Colonic mucosa (tissue), 4 donors: ENCODE results near the gene CHRNG. TPM values are rescaled to one million over a fixed set of nuclear protein-coding genes. Genes with fewer than 3 reads are reported as not detected.

Experiments used
- DNase-seq: peaks from one replicate; pipeline ENCODE4 v3.0.0-alpha.2; 2020
- H3K27ac ChIP-seq: fragments of 200-600 bp; one replicate; pipeline ENCODE4 v1.8.0; 2021
- H3K27me3 ChIP-seq: fragments of 200-600 bp; one replicate; pipeline ENCODE4 v1.8.0; 2021
- H3K36me3 ChIP-seq: fragments of 200-600 bp; one replicate; pipeline ENCODE4 v1.8.0; 2021
- H3K4me1 ChIP-seq: fragments of 200-600 bp; one replicate; pipeline ENCODE4 v1.8.0; 2021; ENCODE audit warnings: mild to moderate bottlenecking
- H3K4me3 ChIP-seq: fragments of 200-600 bp; one replicate; pipeline ENCODE4 v1.8.0; 2021
- H3K9ac ChIP-seq, 2 donors: one replicate each; pipeline ENCODE4 v1.7.0; 2013; ENCODE audit warnings: control low read depth in 2 of 2, low read depth in 2 of 2, low read length in 2 of 2
- H3K9me3 ChIP-seq: fragments of 200-600 bp; one replicate; pipeline ENCODE4 v1.8.0; 2021
- CTCF ChIP-seq: fragments of 200-600 bp; IDR thresholded peaks from one replicate; pipeline ENCODE4 v1.8.0; 2022; ENCODE audit warnings: antibody characterized with exemption, mild to moderate bottlenecking
- intact Hi-C: fragments of 100-400 bp; cut with DNase I; formaldehyde crosslinking; loops from one replicate; pipeline ENCODE4 v1.14.1; 2022
- total RNA-seq, 2 donors: library from RNA; stranded (reverse); fragmentation: NEBNext Ultra II Directional in 1 of 2; extraction: Animal tissue kit (Norgen Biotek cat#: 25700) in 1 of 2; gene quantifications; one replicate each; pipeline ENCODE4 v1.2.1, GENCODE V29; 2021
- donor health status: healthy.
- donor health status: DM: no; HTN: no; CAD: no.
- donor health status: DM: no; HTN: no; CAD: no.

Gene CHRNG
- total RNA-seq, 2 donors from 2014 or later, result not detected

DNA sequence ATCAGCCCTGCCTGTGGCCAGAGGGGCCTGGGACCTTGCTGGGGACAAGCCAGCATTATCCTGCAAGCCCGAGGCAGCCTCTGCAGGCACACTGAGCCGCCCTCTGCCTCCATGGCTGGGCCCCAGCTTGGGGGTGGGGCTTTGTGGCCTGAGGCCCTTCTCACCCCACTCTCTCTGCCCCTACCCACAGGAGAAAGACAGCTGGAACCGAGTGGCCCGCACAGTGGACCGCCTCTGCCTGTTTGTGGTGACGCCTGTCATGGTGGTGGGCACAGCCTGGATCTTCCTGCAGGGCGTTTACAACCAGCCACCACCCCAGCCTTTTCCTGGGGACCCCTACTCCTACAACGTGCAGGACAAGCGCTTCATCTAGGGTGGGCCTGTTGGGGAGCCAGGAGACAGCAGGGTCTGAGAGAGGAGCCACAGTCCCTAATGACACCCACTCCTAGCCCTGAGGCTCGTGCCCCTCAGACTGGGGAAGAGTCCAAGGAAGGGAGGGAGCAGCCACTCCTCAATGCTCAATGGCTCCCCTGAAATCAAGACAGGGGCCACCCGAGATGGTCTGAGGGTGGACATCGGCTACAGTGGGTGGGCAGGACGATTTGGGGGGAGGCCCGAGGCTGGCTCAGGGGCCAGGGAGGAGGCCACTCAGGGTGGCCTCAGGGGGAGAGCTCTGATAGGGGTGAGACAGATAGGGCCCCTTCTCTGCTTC, 4.4 kb upstream of the CHRNG start:
- H3K27me3 ChIP-seq, result no peaks in the 10 kb centered on the region
- intact Hi-C loops, result no loop called here
- DNase-seq, result no peak
- no peak for TF ChIP-seq CTCF
- H3K9me3 ChIP-seq, result no peaks in the 10 kb centered on the region
- H3K27ac ChIP-seq, result no peak overlapping the region
- H3K36me3 ChIP-seq, result no peaks in the 10 kb centered on the region
- H3K4me1 ChIP-seq, result no peaks in the 10 kb centered on the region
- no peak overlapping the region for H3K4me3 ChIP-seq
- no peak overlapping the region for H3K9ac ChIP-seq

DNA sequence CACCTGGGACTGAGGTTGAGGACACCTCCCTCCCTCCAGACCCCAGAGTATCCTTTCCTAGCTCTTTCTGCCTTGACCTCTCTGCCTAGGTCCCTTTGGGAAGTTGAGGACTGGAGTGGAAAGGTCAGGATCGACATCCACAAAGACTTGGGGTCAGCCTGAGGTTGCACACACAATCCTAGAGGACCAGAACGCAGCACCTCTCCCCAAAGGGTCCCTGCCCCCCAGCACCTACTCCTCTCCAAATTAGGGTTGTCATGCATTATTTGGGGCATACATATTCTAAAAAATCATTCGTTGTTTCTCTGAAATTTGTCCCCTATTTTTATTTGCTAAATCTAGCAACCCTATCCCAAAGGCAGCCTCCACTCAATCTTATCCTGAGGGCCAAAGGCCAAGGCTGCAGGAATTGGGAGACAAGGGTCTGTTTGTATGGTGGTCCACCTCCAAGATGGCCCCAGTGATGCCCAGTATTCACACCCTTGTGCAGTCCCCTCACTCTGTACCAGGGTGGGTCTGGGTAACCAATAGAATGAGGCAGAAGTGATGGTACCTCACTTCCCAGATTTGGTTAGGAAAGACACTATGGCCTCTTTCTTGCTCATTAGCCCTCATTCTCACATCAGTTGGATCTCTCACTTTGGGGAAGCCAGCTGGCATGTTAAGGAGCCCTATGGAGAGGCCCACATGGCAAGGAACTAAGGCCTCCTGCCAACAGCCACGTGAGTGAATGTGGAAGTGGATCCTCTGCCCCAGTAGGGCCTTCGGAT, 3.5 kb upstream of the CHRNG start:
- no peak for DNase-seq
- Histone ChIP-seq H3K36me3 (no peaks in the 10 kb centered on the region), H3K27me3 (no peaks in the 10 kb centered on the region)

GRCh38 chr2:232537079-232537478, 2.4 kb upstream of the CHRNG start:
- peak; percentile 53 for TF ChIP-seq CTCF
- Histone ChIP-seq H3K27me3 (no peaks in the 10 kb centered on the region), H3K4me3 (no peak overlapping the region), H3K9ac (no peak overlapping the region), H3K36me3 (no peaks in the 10 kb centered on the region), H3K4me1 (no peaks in the 10 kb centered on the region), H3K27ac (no peak overlapping the region), H3K9me3 (no peaks in the 10 kb centered on the region)
- no peak for DNase-seq
- intact Hi-C loops, result no loop called here

More for the DNA sequence above, 3.5 kb upstream of the CHRNG start:
- no peak overlapping the region for H3K4me3 ChIP-seq
- no peaks in the 10 kb centered on the region for H3K9me3 ChIP-seq
- no peaks in the 10 kb centered on the region for H3K4me1 ChIP-seq
- no peak overlapping the region for H3K9ac ChIP-seq
- TF ChIP-seq CTCF, result no peak
- no peak overlapping the region for H3K27ac ChIP-seq
- intact Hi-C loops, result no loop called here

- no peak for DNase-seq
- no peak overlapping the region for H3K27ac ChIP-seq
- H3K27me3 ChIP-seq, result no peaks in the 10 kb centered on the region
- no peak overlapping the region for H3K4me3 ChIP-seq
- intact Hi-C loops, result no loop called here
- no peaks in the 10 kb centered on the region for H3K36me3 ChIP-seq
- no peak for TF ChIP-seq CTCF
- no peaks in the 10 kb centered on the region for H3K4me1 ChIP-seq
- no peaks in the 10 kb centered on the region for H3K9me3 ChIP-seq
- H3K9ac ChIP-seq, result no peak overlapping the region
Measured at GRCh38 chr2:232537499-232537898, 2.0 kb upstream of the CHRNG start.

DNA sequence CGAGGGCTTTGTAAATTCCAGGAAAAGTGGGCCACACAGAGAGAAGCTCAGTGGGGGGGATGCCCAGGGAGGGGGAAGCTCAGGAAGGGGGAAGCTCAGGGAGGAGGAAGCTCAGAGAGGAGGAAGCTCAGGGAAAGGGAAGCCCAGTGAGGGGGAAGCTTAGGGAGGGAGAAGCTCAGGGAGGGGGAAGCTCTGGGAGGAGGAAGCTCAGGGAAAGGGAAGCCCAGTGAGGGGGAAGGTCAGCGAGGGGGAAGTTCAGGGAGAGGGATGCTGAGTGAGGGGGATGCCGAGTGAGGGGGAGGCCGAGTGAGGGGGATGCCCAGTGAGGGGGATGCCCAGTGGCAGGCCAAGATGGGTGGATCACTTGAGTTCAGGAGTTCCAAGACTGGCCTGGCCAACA, 821 bp upstream of the CHRNG start:
- H3K27me3 ChIP-seq, result no peaks in the 10 kb centered on the region
- no peaks in the 10 kb centered on the region for H3K9me3 ChIP-seq
- H3K4me3 ChIP-seq, result no peak overlapping the region
- intact Hi-C loops, result no loop called here
- TF ChIP-seq CTCF, result no peak
- no peak overlapping the region for H3K27ac ChIP-seq
- H3K9ac ChIP-seq, result no peak overlapping the region
- no peaks in the 10 kb centered on the region for H3K36me3 ChIP-seq
- DNase-seq, result no peak
- no peaks in the 10 kb centered on the region for H3K4me1 ChIP-seq
